HG02885 (cell line): ENCODE data around the gene PCAT6.
"Not testable (repeated sequence)": the region's sequence is repeated elsewhere in the genome, so short reads cannot be mapped to it uniquely, and the experiment has no call there.

Experiments used
- ATAC-seq: cut with Tn5 transposase; IDR thresholded peaks from one replicate; pipeline ENCODE4 v1.9.1; 2021; ENCODE audit warnings: mild to moderate bottlenecking; ENCODE audit not compliant: unreplicated experiment, poor library complexity

PCAT6 gene

DNA sequence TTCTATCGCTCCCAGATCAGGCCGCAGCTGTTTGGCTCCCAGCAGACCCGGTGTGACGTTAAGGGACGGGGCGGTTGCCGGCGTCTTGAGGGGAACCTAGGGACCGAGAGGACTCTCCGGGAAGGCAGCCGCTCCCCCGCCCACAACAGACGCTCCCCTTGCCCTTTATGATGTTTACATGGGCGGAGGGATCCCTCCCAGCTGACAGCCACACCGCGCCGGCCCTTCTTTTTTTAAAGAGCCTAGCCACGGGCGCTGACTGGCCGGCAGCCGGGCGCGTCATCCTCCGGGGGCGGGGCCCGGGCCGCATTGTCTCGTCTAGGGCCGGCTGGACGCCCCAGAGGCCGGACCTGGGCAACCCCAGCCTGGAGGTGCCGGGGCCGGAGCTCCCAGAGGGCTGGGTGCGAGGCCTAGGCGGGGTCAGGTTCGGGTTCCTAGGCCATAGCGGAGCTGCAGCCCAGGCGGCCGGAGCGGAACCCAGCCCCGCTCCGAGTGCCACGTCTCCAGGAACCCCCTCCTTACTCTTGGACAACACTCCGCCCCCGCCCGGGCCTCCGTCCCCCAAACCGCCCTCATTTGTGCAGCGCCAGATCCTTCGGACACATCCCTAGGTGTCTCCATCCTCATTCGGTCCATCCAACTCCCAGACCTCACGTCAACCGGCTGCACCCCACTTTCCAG, at the start of gene PCAT6:
TSS of gene PCAT6 (plus strand) at position 340 of the 681 bp plus-strand sequence.
- ATAC-seq = peak; percentile 85

DNA sequence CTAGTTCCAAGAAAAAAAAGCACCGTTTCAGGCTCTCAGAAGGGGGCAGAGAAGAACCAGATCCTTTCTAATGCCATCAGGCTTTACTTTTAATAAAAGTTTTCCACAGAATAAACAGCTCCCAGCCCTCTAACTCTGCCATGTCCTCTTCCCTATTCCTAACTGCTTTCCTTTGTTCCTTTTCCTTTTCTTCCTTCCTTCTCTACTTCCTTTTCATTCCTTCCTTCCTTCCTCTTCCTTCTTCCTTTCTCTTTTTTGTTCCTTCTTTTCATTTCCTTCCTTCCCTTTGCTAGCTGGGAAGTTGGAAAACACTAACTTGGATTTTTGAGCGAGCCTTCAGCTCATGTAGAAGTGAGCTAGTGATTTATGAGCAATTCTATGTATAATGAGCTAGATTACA, 48.7 kb upstream of the PCAT6 start:
- ATAC-seq = no peak

DNA sequence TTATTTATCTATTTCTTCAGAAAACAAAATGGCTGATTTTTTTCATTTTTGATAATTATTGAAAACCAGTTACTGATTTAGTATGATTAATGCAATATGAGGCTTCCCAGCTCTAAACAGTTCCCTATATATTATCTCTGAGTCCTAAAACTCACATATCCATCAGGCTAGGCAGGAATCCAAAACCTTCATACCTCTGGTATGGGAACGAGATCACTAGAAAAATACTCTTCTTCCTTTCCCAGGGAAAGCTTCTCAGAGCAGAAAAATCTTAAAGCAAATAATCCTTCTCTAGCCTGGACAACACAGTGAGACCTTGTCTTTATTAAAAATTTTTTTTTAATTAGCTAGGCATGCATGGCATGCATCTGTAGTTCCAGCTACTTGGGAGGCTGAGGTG, 45.0 kb upstream of the PCAT6 start:
- no peak for ATAC-seq

- no peak for ATAC-seq
Measured at GRCh38 chr1:202770135-202770534, 40.6 kb upstream of the PCAT6 start.

DNA sequence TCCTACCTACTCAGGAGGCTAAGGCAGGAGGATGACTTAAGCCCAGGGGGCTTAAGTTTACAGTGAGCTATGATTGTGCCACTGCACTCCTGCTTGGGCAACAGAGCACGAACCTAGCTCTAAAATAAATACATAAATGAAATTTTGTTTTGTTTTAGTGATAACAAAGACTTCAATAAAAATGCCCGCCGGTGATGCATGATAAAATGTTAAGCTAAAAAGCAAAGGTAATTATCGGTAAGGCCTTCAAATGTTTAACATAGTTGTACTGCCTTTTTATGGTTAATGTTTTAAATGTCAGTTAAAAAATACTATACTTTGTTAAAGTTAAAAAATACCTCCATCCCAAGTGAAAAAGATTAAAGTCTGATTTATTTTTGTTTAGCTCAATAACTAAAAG, 29.6 kb upstream of the PCAT6 start:
- ATAC-seq = no peak

DNA sequence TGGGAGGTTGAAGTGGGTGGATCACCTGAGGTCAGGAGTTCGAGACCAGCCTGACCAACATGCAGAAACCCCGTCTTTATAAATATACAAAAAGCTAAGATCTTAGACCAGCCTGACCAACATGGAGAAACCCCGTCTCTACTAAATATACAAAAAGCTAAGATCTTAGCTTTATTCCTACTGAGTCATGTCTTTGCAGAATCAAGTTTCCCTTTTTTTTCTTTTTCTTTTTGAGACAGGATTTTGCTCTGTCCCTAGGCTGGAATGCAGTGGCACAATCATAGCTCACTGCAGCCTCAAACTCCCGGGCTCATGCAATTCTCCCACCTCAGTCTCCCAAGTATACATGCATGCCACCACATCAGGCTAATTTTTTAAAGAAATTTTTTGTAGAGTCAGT, 23.9 kb upstream of the PCAT6 start:
- ATAC-seq = no peak

DNA sequence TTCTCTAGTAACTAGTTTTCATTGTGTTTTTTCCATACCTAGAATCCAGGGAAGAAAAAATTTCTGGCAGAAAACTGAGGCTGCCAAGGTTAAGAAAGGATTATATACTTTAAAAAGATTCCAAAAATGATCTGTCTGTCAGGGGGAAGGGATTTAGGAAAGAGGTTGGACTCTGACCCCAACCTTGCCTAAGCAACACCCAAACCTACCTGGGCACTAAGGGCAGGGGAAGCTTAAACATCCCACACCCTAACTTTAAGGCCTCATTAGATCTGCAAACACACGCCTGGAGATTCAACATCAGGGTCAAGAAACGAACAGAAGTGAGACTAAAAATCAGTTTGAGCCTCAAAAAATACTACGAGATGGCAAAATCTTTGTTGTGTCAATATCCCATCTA, 22.0 kb upstream of the PCAT6 start:
- no peak for ATAC-seq

DNA sequence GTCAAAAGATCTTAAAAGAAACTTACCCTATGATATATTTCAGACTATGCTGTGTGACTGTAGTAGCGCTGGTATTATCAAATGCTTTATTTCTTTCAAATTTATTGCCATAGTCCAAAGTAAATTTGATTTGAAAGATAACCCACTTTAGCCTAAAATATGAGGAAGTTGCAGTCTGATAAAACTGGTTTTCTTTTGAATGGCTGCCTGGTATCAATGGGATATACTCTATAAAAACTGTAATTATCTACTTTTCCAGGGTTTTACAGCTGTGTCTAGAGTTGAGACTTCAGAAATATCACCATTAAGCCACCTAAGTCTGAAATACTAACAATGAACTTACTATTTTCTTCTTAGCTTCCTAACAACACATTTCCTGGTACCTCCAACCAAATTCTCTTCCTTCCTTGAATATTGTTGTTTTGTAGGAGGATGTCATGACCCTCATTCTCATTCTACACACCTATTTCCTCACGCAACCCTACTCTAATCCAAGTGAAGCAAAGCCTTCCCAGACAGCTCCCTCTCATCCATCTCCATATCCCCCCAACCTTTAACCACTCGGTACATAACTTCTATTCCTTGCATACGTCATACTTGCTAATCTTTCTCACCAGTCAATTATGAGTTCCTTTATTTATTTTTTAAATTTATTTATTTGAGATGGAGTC, 19.5 kb upstream of the PCAT6 start:
- no peak for ATAC-seq

- ATAC-seq = no peak
Measured at GRCh38 chr1:202794051-202794740, 16.6 kb upstream of the PCAT6 start.

- not testable (repeated sequence) for ATAC-seq
Measured at GRCh38 chr1:202794931-202795330, 15.8 kb upstream of the PCAT6 start.

- no peak for ATAC-seq
Measured at GRCh38 chr1:202796670-202797069, 14.1 kb upstream of the PCAT6 start.

DNA sequence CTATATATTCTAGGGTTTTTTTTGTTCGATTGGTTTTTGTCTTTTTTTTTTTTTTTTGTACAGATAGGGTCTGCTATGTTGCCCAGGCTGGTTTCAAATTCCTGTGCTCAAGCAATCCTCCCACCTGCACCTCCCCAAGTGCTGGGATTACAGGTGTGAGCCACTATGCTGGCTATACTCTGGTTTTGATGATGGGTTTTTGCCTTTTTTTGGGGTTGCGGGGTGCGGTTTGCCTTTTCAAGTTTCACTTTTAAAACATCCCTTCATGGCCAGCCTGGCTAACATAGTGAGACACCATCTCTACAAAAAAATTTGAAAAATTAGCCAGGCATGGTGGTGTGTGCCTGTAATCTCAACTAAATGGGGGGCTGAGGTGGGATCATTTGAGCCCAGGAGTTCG, 12.5 kb upstream of the PCAT6 start:
- no peak for ATAC-seq

- no peak for ATAC-seq
Measured at GRCh38 chr1:202798792-202799331, 11.9 kb upstream of the PCAT6 start.

DNA sequence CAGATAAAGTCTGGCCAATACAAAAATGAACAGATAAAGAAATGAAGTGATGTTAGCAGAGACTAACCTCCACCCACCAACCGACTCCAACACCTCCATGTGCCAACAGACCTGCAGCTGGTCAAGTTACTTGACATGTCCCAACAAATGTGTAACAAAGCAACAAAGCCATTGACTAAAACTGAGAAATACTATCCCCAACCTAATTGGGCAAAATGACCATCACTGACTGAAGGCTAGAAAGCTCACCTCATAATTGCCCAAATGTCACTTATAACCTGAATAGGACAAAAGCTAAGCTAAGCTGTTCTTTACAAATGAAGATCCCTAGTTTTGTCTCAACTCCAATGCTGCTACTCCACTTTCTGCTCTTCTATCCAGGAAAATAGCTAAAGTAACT, 10.0 kb upstream of the PCAT6 start:
- no peak for ATAC-seq

DNA sequence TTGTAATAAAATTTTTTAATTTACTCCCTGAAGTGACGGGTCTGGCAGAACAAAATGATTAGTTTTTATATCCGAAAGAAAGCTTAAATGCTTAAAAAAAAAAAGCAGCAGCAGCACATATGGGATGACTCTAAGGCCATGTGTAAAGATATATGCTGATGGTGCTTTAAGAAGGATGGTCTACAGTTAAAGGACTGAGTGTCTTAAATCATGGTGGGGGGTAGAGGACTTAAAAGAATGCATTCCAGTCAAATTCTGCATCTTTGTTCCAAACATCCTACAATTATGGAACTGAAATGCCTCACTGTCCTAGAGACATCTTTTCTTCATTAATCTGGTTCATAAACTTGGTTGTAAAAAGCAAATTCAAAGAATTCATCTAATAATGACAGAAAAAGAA, 9.6 kb upstream of the PCAT6 start:
- no peak for ATAC-seq

- ATAC-seq = no peak
Measured at GRCh38 chr1:202802034-202802433, 8.7 kb upstream of the PCAT6 start.

GRCh38 chr1:202802998-202803932, 7.5 kb upstream of the PCAT6 start:
- no peak for ATAC-seq

DNA sequence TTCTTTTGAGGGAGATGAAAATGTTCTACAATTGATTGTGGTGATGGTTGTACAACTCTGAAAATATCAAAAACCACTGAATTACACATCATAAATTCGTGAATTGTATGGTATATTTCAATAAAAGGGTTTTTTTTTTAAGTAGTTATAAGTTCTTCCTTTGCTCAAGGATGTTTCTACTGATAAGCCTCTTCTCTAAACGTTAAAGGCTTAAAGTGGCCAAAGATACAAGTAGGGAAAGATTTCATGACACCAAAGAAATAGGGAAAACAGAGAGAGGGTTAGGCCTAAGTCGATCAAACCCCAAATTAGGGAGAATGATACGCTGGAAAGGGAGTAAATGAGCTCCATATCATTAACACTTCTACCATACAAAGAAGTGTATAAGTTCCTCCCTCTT, 6.6 kb upstream of the PCAT6 start:
- ATAC-seq = no peak

- no peak for ATAC-seq
Measured at GRCh38 chr1:202805886-202806844, 4.6 kb upstream of the PCAT6 start.
